Fibroblast of pulmonary artery (primary cell): ENCODE data around the gene PPFIA2.

ENCODE experiments used
- DNase-seq: peaks from one replicate; pipeline ENCODE4 v3.0.0-alpha.2; 2010; ENCODE audit warnings: low read depth
- H3K4me3 ChIP-seq: replicated peaks from 2 replicates; pipeline ENCODE4 v1.5.1; 2011; ENCODE audit warnings: low read depth, mild to moderate bottlenecking, control low read depth, low read length, moderate library complexity
- CTCF ChIP-seq: IDR thresholded peaks from 2 replicates; pipeline ENCODE4 v1.5.1; 2011; ENCODE audit warnings: mild to moderate bottlenecking, control low read depth, low read length, inconsistent platforms; ENCODE audit errors: missing control alignments

Gene PPFIA2

GRCh38 chr12:81502912-81503695 is 256.0 kb downstream of the PPFIA2 start:
- no peak for TF ChIP-seq CTCF
- DNase-seq: peak; percentile 85

GRCh38 chr12:81500788-81501187 is 258.4 kb downstream of the PPFIA2 start:
- no peak overlapping the region for H3K4me3 ChIP-seq
- TF ChIP-seq CTCF: no peak
- no peak for DNase-seq

More at GRCh38 chr12:81502912-81503695, 256.0 kb downstream of the PPFIA2 start:
- no peak overlapping the region for H3K4me3 ChIP-seq

GRCh38 chr12:81499809-81500208 is 259.3 kb downstream of the PPFIA2 start:
- no peak for TF ChIP-seq CTCF
- H3K4me3 ChIP-seq: no peak overlapping the region
- no peak for DNase-seq

GRCh38 chr12:81492131-81492720 is 266.9 kb downstream of the PPFIA2 start:
- TF ChIP-seq CTCF: no peak
- no peak for DNase-seq
- no peak overlapping the region for H3K4me3 ChIP-seq

GRCh38 chr12:81472934-81473333 is 286.2 kb downstream of the PPFIA2 start:
- H3K4me3 ChIP-seq: no peak overlapping the region
- no peak for DNase-seq
- TF ChIP-seq CTCF: no peak

- H3K4me3 ChIP-seq: no peak overlapping the region
- no peak for TF ChIP-seq CTCF
- DNase-seq: no peak
These were observed 288.2 kb downstream of the PPFIA2 start for GRCh38 chr12:81470923-81471322.

GRCh38 chr12:81468206-81468605 is 290.9 kb downstream of the PPFIA2 start:
- TF ChIP-seq CTCF: no peak
- DNase-seq: peak; percentile 31
- no peak overlapping the region for H3K4me3 ChIP-seq
